ENCODE results near the gene PRX.

PRX gene

DNA sequence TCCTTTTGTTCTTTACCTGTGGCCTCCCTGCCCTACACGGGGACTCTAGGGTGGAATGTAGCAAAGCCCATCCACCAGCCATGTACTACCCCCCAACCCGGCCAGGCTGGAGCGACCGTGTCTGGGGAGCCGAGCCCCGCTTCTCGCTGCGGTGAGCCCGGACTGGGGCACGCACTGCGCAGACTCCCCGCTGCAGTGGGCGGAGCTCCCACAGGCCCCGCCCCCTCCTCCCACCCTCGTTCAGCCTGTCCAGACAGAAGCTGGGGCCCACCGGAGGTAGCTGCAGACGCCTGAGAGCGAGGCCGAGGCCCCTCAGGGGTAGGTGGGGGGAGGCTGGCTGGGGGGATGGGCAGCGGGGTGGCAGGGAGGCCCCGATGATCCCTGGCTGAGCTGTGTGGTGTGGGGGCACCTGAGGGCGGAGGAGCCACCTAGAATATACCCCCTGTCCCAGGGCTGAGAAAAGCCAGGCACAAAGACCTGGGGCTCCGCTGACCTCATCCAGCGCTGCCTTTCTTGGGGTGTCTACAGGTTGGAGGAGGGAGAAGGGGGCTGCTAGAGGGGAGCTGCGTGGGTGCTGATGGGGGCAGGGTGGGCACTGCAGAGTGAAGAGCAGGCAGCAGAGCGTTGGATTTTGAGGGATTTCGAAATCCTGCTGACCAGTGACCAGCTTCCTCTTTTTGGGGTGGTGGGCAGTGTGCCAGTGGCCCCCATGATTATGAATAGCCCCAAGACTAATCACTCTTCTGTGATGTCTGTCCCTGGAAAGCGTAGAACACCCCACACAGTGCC is 47.4 kb downstream of the PRX start:
- ChIA-PET CTCF (interaction anchor here (0.6 to 0.7 kb wide), 2 partner anchors 99 to 237 kb away, joined by 3 read pairs; no protein-coding TSS in a partner anchor), POLR2A (interaction anchor here (1.1 kb wide), 1 partner anchor 60 kb away, joined by 3 read pairs; no protein-coding TSS in a partner anchor)
- no peak for TF ChIP-seq NFRKB (IDR thresholded peaks at IDR 0.05)
- peak; percentile 79 for DNase-seq (ENCODE audit: extremely low spot score)

DNA sequence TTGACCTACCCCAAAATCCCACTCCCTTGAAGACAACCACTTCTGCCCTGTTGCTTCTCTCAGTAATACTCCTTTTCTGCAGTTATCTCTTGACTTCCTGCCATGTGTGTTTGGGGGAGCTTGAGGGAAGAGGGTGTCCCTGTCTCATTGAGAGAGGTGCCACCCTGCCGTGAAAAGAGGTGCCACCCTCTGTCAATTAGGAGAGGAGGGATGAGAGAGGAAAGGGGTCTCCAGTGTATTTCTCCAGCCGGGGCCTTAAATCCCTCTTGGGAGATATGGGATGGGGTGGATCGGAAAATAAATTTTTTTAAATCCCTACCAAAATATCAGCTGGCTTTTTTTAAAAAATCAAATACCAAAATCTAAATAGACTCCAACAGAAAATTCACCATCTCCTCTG is 48.2 kb downstream of the PRX start:
- CTCF ChIA-PET, result interaction anchor here (0.6 kb wide), 2 partner anchors 51 to 99 kb away, joined by 3 read pairs; no protein-coding TSS in a partner anchor
- POLR2A ChIA-PET, result interaction anchor here (1.6 kb wide), 1 partner anchor 17 kb away, joined by 5 read pairs; the partner anchor contains the start of genes C19orf47 and PLD3
- no peak for DNase-seq (ENCODE audit: extremely low spot score)
- no peak for TF ChIP-seq SP1 (IDR thresholded peaks at IDR 0.05)
- no peak for TF ChIP-seq L3MBTL2 (conservative IDR thresholded peaks at IDR 0.05)
- no peak for TF ChIP-seq BHLHE40 (IDR thresholded peaks at IDR 0.05; ENCODE audit: borderline replicate concordance)
- TF ChIP-seq FOXM1 (IDR thresholded peaks at IDR 0.05; ENCODE audit: borderline replicate concordance), result no peak
- no peak for TF ChIP-seq ARNT (IDR thresholded peaks at IDR 0.05)
- no peak for TF ChIP-seq ZNF384 (IDR thresholded peaks at IDR 0.05)
- TF ChIP-seq SUZ12 (IDR thresholded peaks at IDR 0.05), result no peak
- no peak for TF ChIP-seq PKNOX1 (IDR thresholded peaks at IDR 0.05)
- TF ChIP-seq ELF4 (IDR thresholded peaks at IDR 0.05), result no peak
- TF ChIP-seq LEF1 (IDR thresholded peaks at IDR 0.05; ENCODE audit: borderline replicate concordance), result no peak
- no peak for TF ChIP-seq CTBP1 (IDR thresholded peaks at IDR 0.05; ENCODE audit: borderline replicate concordance)
- no peak for TF ChIP-seq FOXA1 (IDR thresholded peaks at IDR 0.05)
- no peak for TF ChIP-seq TARDBP (IDR thresholded peaks at IDR 0.05)
- TF ChIP-seq FOXK2 (IDR thresholded peaks at IDR 0.05), result no peak

DNA sequence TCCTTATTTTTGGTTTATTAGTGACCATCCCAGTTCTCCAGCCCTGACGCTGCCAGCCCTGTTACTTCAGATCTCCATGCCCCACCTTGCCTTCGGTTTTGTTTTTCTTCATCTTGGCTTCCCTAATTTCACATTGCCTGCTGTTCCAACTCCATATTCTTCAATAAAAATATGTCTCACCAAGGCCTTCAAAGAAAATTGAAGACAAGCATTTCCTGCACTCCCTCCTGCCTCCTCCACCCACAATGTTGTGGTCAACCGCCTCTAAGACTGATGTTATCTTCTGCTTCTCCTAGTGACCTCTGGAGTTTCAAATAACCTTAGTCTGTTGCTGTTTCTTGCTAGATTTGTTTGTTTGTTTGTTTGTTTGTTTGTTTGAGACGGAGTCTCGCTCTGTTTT is 50.1 kb downstream of the PRX start:
- ChIA-PET CTCF (no interaction called here), POLR2A (no interaction called here)
- TF ChIP-seq ELF4 (IDR thresholded peaks at IDR 0.05) (no peak), L3MBTL2 (conservative IDR thresholded peaks at IDR 0.05) (no peak), HDGF (IDR thresholded peaks at IDR 0.05; ENCODE audit: borderline replicate concordance) (no peak), NFRKB (IDR thresholded peaks at IDR 0.05) (no peak), LEF1 (IDR thresholded peaks at IDR 0.05; ENCODE audit: borderline replicate concordance) (no peak), ARNT (IDR thresholded peaks at IDR 0.05) (no peak), FOXK2 (IDR thresholded peaks at IDR 0.05) (no peak), SUZ12 (IDR thresholded peaks at IDR 0.05) (no peak), SP1 (IDR thresholded peaks at IDR 0.05) (no peak), TARDBP (IDR thresholded peaks at IDR 0.05) (no peak), ZNF384 (IDR thresholded peaks at IDR 0.05) (no peak), PKNOX1 (IDR thresholded peaks at IDR 0.05) (no peak), FOXM1 (IDR thresholded peaks at IDR 0.05; ENCODE audit: borderline replicate concordance) (no peak), CTBP1 (IDR thresholded peaks at IDR 0.05; ENCODE audit: borderline replicate concordance) (no peak), BHLHE40 (IDR thresholded peaks at IDR 0.05; ENCODE audit: borderline replicate concordance) (no peak), FOXA1 (IDR thresholded peaks at IDR 0.05) (no peak)
- no peak for DNase-seq (ENCODE audit: extremely low spot score)

- no peak for DNase-seq (ENCODE audit: extremely low spot score)
- ChIA-PET POLR2A (no interaction called here), CTCF (no interaction called here)
- no peak for TF ChIP-seq ZNF384 (IDR thresholded peaks at IDR 0.05)
- no peak for TF ChIP-seq CTBP1 (IDR thresholded peaks at IDR 0.05; ENCODE audit: borderline replicate concordance)
Measured at GRCh38 chr19:40362160-40362559, 51.0 kb downstream of the PRX start.

DNA sequence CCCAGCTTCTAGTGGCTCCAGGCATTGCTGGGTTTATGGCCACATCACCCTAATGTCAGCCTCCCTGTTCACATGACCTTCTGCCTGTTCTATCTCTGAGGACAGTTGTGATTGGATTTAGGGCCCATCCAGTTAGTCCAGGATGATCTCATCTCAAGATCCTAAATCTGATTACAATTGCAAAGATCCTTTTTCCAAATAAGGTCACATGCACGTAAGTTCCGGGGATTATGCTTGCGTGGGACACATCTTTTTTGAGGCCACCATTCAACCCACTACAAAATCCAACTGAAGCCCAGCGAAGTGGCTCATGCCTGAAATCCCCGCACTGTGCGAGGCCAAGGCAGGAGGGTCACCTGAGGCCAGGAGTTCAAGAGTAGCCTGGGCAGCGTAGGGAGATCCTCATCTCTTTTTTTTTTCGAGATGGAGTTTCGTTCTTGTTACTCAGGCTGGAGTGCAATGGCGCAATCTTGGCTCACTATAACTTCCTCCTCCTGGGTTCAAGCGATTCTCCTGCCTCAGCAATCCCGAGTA is 52.4 kb downstream of the PRX start:
- POLR2A ChIA-PET, result interaction anchor here (0.6 kb wide), 1 partner anchor 12 kb away, joined by 3 read pairs; the partner anchor contains the start of genes C19orf47 and PLD3
- TF ChIP-seq L3MBTL2 (conservative IDR thresholded peaks at IDR 0.05) (no peak), HDGF (IDR thresholded peaks at IDR 0.05; ENCODE audit: borderline replicate concordance) (no peak), FOXK2 (IDR thresholded peaks at IDR 0.05) (no peak), FOXA1 (IDR thresholded peaks at IDR 0.05) (no peak), SUZ12 (IDR thresholded peaks at IDR 0.05) (no peak), ARNT (IDR thresholded peaks at IDR 0.05) (no peak), BHLHE40 (IDR thresholded peaks at IDR 0.05; ENCODE audit: borderline replicate concordance) (no peak), ZNF384 (IDR thresholded peaks at IDR 0.05) (no peak), PKNOX1 (IDR thresholded peaks at IDR 0.05) (no peak), ELF4 (IDR thresholded peaks at IDR 0.05) (no peak), TARDBP (IDR thresholded peaks at IDR 0.05) (no peak), SP1 (IDR thresholded peaks at IDR 0.05) (no peak), NFRKB (IDR thresholded peaks at IDR 0.05) (no peak), CTBP1 (IDR thresholded peaks at IDR 0.05; ENCODE audit: borderline replicate concordance) (no peak), LEF1 (IDR thresholded peaks at IDR 0.05; ENCODE audit: borderline replicate concordance) (no peak)
- DNase-seq (ENCODE audit: extremely low spot score), result no peak
- CTCF ChIA-PET, result interaction anchor here (0.6 to 0.7 kb wide), 2 partner anchors 22 to 51 kb away, joined by 3 read pairs; no protein-coding TSS in a partner anchor

Data from HEK293T (cell line).